ENCODE measurements around the gene TSPY8. TPM values are rescaled to one million over a fixed set of nuclear protein-coding genes. Genes with fewer than 3 reads are reported as not detected.
"Not testable (repeated sequence)": the region's sequence is repeated elsewhere in the genome, so short reads cannot be mapped to it uniquely, and the experiment has no call there.

Gene TSPY8, protein sequence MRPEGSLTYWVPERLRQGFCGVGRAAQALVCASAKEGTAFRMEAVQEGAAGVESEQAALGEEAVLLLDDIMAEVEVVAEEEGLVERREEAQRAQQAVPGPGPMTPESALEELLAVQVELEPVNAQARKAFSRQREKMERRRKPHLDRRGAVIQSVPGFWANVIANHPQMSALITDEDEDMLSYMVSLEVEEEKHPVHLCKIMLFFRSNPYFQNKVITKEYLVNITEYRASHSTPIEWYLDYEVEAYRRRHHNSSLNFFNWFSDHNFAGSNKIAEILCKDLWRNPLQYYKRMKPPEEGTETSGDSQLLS
- total RNA-seq = not detected in 2 replicates
- not detected for polyA plus RNA-seq (2012)

DNA sequence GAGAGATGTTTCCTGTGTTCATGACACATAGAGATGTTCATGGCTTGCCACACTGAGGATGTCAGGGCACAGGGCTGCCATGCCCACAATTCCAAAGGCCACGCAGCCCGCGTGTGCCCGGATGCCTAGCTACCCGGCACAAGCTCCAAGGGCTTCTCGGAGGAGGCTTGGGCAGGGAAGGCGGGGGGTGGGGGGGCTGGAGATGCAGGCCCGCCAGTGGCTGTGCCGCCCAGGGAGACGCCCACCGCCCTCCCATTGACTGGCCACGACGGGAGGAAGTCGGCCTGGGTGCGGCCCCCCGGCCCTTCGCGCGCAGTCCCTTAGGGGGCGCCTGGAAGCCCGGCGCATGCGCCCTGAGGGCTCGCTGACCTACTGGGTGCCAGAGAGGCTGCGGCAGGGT lies at the start of gene TSPY8:
TSS of gene TSPY8 (plus strand) at position 301 of the 400 bp plus-strand sequence. CDS start at position 347, 46 bp downstream.
- DNase-seq (ENCODE audit: low read depth) = not testable (repeated sequence)

DNA sequence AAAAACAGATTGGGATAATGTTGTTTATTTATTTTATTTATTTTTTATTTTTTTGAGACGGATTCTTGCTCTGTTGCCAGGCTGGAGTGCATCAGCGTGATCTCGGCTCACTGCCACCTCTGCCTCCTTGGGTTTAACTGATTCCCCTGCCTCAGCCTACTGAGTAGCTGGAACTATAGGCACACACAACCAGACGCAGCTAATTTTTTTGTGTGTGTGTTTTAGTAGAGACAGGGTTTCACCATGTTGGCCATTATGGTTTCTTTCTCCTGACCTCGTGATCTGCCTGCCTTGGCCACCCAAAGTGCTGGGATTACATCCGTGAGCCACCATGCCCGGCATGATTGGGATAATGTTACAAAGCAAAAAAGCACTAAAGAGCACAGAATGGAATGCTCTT lies 36.6 kb upstream of the TSPY8 start:
- no peak for DNase-seq (ENCODE audit: low read depth)

DNA sequence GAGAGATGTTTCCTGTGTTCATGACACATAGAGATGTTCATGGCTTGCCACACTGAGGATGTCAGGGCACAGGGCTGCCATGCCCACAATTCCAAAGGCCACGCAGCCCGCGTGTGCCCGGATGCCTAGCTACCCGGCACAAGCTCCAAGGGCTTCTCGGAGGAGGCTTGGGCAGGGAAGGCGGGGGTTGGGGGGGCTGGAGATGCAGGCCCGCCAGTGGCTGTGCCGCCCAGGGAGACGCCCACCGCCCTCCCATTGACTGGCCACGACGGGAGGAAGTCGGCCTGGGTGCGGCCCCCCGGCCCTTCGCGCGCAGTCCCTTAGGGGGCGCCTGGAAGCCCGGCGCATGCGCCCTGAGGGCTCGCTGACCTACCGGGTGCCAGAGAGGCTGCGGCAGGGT lies 20.4 kb upstream of the TSPY8 start, which contains the start of gene TSPY4:
TSS of gene TSPY4 (plus strand) at position 301 of the 400 bp plus-strand sequence. CDS start at position 347, 46 bp downstream.
- not testable (repeated sequence) for DNase-seq (ENCODE audit: low read depth)

DNA sequence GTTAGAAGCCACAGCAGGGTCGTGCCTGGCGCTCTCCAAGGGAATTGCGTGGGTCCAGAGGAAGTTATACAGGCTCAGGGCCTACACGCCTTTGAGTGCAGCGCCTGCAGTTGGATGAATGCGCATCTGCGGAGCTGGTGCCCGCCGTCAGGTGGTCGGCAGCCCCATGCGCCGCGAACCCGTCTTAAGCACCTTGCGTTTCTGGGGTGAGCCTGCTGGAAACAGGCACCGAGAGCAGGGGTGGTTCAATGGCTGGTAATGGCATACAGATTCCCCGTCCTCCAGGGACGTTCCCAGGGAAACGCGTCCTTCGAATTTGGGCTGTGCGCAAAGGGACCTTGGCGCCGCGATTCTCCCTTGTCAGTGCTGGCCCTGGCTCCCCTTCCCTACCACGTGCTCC lies 38.9 kb downstream of the TSPY8 start:
- DNase-seq (ENCODE audit: low read depth) = not testable (repeated sequence)

DNA sequence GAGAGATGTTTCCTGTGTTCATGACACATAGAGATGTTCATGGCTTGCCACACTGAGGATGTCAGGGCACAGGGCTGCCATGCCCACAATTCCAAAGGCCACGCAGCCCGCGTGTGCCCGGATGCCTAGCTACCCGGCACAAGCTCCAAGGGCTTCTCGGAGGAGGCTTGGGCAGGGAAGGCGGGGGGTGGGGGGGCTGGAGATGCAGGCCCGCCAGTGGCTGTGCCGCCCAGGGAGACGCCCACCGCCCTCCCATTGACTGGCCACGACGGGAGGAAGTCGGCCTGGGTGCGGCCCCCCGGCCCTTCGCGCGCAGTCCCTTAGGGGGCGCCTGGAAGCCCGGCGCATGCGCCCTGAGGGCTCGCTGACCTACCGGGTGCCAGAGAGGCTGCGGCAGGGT lies 40.5 kb downstream of the TSPY8 start, which contains the start of gene TSPY3:
TSS of gene TSPY3 (plus strand) at position 301 of the 400 bp plus-strand sequence. CDS start at position 347, 46 bp downstream.
- DNase-seq (ENCODE audit: low read depth) = not testable (repeated sequence)

Other genes with a start within 250 kb of the TSPY8 start
- gene TSPY4, start 20.3 kb upstream of the TSPY8 start, total RNA-seq = not detected in 2 replicates
- not detected in 2 replicates for gene TSPY3, start 40.6 kb downstream of the TSPY8 start, total RNA-seq
- gene TSPY1, start 109.2 kb downstream of the TSPY8 start, total RNA-seq = not detected in 2 replicates
- gene TSPY9, start 129.5 kb downstream of the TSPY8 start, total RNA-seq = not detected in 2 replicates
- not detected in 2 replicates for gene TSPY10, start 170.1 kb downstream of the TSPY8 start, total RNA-seq

Data from myocyte (in vitro differentiated cells).